Stromal cell of bone marrow (primary cell): ENCODE measurements around the gene PGGHG.
A peak's percentile ranks its signal among the peaks of the same experiment; 100 is the strongest.
"Not testable (repeated sequence)": the region's sequence is repeated elsewhere in the genome, so short reads cannot be mapped to it uniquely, and the experiment has no call there.

ENCODE experiments used
- DNase-seq: peaks from one replicate; pipeline ENCODE4 v3.0.0-alpha.2; 2012; ENCODE audit warnings: low read depth

PGGHG gene

GRCh38 chr11:313787-314553, 25.0 kb downstream of the PGGHG start, which contains the start of gene IFITM1:
Gene IFITM1, plus strand, starts transcription at chr11:314040. Its CDS starts 131 bp downstream, at chr11:314171.
- DNase-seq: peak; percentile 83

DNA sequence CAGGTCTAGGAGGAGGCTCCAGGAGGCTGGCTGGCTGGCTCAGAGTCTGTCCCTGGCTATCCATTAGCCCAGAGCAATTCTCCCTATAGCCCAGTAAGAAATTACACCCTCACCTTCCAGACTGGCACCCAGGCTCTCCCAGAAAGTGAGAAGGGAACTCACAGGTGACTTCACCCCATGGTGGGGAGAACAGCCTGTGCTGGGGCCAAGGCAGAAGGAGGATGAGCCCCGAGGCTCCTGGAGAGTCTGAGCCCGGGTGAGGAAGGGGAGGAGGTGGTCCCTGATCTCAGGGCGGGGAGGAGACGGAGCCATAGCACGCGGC, 25.6 kb downstream of the PGGHG start:
- DNase-seq: not testable (repeated sequence)

DNA sequence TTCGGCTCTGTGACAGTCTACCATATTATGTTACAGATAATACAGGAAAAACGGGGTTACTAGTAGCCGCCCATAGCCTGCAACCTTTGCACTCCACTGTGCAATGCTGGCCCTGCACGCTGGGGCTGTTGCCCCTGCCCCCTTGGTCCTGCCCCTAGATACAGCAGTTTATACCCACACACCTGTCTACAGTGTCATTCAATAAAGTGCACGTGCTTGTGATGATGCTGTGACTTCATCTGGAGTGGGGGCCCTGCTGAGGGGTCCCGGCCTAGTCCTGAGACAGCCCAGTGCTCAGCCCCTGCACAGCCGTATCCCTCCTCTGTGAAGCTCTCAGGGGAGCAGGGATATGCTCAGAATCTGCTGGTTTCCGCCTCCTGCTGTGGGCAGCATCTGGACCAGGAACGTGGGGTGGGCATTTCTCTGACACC, 26.1 kb downstream of the PGGHG start:
- no peak for DNase-seq

DNA sequence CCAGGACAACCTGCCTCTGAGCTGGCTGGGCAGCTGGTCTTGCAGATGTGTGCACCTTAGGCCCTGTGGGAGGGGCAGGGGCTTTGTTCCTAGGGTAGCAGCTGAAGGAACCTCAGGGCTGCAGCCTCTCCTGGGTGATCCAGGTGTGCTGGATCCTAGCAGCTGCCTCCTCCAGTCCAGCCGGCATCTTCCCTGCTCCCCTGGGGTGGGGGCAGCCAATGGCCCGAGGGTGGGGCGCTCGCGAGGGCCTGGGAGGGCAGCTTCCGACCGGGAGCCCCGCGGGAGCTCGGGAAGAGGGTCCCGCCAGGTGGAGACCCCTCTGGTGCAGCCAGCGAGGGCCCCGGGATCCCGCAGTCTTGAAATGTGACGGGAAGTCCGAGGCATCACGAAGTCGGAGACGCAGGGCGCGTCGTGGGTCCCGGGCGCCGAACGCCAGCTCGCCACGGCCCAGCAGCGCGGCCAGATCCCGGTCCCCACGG, 26.6 kb downstream of the PGGHG start:
- no peak for DNase-seq

DNA sequence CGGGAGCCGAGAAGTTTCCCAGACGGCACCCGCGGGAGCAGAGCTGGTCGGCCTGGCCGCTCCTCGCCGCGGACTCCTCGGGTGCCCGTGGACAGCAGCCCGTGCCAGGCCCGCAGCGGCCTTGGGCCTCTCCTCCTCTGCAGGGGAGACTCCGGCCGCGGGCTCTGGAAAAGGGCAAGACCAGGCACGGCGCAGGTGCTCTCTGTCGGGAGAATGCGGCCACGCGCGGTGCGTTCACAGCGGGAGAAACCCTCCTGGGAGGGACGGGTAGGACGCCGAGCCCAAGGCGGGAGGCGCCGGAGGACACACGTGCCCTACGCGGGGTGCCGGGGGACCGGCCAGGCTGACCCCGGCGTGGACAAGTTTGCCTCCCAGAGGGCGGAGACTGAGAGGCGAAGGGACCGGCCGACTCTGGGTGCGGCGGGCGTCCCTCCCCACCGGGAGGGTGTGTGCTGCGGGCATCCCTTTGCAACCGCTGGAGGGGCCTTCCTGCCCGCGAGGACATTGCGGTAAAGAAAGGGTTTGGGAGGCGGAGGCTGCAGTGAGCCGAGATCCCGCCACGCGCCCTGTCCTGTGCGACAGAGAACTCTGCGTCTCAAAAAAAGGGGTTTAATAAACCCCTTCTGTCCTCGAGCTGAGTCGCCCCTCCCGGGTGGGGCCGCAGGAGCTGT, 27.2 kb downstream of the PGGHG start:
- DNase-seq: no peak

- DNase-seq: no peak
Measured at GRCh38 chr11:316891-317301, 28.0 kb downstream of the PGGHG start.

DNA sequence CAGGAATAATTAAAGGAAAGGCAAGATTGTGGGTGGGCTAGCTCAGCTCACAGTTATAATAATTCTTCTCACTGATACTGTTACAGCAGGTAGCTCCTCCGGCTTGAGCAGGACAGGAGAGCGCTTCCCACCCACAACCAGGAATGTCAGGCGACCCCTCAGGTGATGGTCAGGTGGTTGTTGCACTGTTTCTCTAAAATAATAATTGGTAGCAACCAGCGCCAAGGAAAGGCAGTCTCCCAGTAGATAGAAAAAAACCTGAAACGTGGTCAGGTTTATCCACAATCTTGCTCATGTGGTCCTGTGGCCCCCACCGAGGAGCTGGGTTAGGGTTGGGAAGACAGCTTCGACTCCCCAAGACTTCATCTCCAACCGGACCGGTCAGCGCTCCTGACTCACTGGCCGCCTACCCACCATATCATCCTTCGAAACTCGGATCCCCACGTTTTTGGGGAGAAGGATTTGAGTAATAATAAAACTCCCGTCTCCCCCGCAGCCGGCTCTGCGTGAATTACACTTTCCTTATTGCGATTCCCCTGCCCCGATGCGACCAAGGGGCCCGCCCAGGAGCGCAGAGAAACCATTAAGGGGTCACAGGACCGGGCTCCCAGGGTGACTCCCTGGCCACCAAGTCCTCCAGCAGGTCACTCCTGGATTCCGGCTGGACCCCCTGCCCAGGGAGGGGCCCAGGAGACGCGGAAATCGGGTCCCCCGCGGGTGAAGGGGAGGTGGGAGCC, 28.9 kb downstream of the PGGHG start:
- DNase-seq: not testable (repeated sequence)

GRCh38 chr11:318405-319120, 29.6 kb downstream of the PGGHG start:
- DNase-seq: not testable (repeated sequence)

DNA sequence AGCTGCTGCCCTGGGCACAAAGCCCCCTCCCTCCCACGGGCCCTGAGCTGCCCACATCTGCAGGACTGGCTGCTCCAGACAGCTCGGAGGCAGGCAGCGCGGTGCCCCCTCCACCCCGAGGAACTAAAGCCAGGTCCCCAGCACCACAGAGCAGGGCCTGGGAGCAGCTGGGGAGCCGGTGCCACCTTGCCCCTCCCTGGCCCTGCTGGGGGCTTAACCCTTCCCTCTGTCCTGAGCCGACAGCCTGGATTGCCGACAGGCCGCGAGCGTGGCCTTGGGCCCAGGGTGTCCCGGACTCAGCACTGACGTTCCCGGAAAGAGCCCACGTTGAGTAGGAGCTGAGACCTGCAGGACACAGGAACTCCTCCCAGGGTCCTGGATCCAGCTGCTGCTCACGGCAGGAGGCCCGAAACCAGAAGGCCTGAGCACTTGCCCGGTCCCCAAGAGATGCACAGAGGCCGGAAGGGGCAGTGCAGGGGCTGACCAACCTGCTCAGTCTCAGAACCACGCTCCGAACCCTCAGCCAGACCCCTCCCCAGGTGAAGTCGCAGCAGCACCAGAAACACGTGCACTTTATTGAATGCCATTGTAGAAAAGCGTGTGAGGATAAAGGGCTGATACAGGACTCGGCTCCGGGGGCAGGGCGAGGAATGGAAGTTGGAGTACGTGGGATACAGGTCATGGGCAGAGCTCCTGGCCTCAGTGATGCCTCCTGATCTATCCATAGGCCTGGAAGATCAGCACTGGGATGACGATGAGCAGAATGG, 30.4 kb downstream of the PGGHG start:
- DNase-seq: not testable (repeated sequence)

- DNase-seq: not testable (repeated sequence)
Measured at GRCh38 chr11:319888-320273, 31.0 kb downstream of the PGGHG start.

DNA sequence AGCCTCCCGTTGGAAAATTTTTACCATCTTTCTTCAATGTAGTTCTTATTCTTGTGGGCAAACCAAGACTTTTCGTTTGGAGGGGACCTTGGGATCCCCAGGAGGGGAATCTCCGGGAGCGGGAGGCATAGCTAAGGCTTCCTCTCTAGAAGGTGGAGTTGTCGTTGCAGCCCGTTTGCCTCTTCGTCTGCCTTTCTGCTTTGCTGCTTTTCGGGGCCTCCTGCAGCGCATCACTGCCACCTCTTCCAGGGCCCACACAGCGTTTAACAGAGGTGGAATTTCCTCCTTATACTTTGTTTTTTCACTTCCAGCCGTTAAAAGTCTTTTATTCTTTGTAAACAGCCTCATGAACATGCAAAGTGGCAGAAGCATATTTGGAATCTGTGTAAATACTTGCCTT, 35.2 kb downstream of the PGGHG start:
- DNase-seq: no peak

GRCh38 chr11:324593-325517, 35.9 kb downstream of the PGGHG start:
- DNase-seq: not testable (repeated sequence)

DNA sequence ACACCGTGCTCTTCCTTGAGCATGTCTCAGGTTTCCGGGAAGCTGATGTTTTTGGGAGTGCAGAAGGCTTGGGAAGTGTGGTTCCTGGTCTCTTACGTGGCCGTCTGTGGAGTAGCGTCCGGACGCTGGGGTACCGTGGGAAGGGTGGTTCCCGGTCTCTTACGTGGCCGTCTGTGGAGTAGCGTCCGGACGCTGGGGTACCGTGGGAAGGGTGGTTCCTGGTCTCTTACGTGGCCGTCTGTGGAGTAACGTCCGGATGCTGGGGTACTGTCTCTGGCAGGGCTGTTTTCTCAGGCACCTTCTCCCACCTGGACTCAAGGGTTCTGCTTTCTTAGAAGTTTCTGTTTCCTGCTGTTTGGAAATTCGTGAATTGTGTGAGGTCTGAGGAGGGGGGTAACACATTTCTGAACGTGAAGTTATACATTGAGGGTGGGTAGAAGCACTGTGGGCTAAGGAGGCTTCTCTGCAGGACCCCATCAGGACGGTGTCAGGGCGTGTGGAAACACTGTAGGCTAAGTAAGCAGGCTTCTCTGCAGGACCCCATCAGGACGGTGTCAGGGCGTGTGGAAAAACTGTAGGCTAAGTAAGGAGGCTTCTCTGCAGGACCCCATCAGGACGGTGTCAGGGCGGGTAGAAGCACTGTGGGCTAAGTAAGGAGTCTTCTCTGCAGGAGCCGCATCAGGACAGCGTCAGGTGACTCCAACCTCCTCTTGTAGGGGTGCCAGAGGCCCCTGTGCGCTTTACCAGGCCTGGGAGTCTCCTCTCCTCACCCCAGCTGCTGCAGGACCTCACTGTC, 37.1 kb downstream of the PGGHG start:
- DNase-seq: no peak

DNA sequence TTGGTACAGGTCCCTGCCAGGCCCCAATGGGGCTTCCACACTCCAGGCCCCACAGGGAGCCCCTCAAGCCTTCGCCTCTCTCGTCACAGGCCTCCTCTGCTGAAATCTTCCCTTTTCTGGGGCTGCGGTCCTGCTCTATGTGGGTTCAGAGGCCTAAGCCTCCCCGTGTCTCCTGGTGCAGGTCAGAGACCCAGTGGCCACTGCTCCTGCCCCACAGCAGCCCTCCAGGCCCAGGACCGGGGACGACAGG, 37.6 kb downstream of the PGGHG start:
- no peak for DNase-seq

DNA sequence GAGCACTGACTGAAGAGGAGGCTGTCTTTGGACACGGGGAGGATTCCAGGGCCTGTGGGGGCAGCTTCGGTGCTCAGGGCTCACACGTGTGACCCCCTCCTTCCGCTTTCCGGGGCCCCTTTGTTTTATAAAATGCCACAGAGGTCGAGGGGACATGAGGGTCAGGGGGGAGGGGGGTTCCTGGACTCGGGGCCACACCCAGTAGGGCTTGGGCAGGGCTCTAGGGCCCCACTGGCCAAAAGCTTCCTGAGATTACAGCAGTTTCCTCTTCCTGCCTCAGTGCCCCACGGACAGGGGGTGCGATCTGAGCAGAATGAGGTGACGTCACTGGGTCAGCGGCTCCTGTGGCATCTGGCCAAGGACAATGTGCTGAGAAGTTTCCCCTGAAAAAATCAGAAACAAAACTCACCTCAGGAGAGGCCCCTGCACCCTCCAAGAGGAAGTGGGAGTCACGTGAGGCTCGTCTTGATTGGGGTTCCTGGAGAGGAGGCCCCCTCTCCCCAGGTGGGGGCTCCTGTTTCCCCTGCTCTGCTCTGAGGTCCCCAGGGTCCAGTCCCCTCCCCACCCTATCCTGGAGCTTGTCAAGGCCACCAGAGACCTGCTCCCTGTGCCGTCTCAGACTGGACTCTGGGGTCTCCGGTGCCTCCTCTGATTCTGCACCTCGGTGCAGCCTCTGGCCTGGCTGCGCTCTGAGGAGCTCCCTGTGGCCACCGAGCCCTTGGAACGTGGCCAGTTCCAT, 38.1 kb downstream of the PGGHG start:
- DNase-seq: no peak

- DNase-seq: no peak
Measured at GRCh38 chr11:327581-327923, 38.6 kb downstream of the PGGHG start.

DNA sequence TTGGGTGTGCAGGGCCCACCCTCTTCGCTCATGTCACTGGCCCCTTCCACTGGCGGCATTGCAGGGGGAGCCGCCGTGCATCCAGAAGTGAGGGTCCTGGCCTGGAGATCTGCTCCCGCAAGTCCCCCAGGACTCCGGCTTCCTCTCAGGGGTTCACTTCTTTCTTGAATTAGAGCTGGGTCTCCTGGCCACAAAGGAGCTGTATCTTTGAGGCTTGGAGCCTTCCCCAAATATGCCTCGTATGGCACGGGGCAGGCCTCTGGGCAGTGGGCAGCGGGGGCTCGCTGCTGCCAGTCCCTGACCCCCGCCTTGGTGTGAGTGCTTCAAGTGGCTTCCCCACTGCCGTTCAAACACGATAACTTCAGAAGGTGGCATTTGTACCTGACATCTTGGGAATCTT, 39.1 kb downstream of the PGGHG start:
- DNase-seq: no peak

DNA sequence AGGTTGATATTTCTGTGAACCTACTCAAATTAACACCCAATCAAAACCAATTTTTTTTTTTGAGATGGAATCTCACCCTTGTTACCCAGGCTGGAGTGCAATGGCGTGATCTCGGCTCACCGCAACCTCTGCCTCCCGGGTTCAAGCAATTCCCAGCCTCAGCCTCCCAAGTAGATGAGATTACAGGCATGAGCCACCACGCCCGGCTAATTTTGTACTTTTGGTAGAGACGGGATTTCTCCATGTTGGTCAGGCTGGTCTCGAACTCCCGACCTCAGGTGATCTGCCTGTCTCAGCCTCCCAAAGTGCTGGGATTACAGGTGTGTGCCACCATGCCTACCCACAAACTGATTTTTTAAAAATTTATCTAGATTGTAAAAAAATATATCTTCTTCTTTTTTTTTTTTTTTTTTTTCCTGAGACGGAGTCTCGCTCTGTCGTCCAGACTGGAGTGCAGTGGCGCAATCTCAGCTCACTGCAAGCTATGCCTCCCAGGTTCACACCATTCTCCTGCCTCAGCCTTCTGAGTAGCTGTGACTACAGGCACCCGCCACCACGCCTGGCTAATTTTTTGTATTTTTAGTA, 39.7 kb downstream of the PGGHG start:
- DNase-seq: not testable (repeated sequence)

- DNase-seq: no peak
Measured at GRCh38 chr11:329886-330253, 40.9 kb downstream of the PGGHG start.
